SK-N-MC (cell line): ENCODE measurements around the gene SLC35B2.

ENCODE experiments used
- EZH2 ChIP-seq: fragments of 200-600 bp; sonication (generic); IDR thresholded peaks from one replicate; pipeline ENCODE4 v1.6.1; 2017; ENCODE audit warnings: antibody characterized with exemption
- POLR2AphosphoS5 ChIP-seq: IDR thresholded peaks from 2 replicates; pipeline ENCODE4 v1.6.1; 2012; ENCODE audit warnings: mild to moderate bottlenecking, low read depth, low read length, borderline replicate concordance

DNA sequence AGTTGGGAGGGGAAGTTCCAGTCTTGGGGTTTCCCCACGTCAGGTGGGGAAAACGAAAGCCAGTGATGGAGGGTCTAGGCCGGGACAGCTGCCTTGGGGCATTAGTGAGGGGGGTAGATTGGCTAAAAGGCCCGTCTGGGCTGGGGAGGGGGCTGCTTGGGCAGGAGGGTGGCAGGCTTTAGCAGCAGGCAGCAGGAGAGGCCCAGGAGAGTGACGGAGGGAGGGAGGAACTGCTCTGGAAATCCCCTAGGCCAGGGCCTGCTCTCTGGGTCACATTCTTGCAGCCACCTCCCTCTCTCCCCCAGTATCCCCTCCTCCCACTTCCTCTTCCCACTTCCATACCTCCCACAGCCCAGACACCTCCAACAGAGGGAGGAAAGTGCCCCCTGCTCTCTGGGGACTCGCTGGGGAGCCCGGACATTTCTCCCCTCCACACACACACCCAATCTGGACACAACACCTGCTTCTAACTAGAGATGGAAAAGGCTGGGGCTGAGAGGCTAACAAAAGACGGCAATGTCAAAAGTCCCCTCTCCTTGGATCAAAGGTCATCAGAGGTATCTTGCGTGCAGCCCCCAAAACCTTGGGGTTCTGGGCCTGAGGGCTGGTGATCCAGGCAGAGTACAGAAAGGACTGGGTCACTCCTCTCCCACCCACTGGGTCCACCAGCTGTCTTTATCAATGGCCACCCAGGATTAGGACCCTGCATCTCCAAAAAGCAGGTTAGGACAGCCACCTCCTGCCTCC is 6.2 kb upstream of the SLC35B2 start:
- TF ChIP-seq EZH2 = no peak
- no peak for TF ChIP-seq POLR2AphosphoS5
